WERI-Rb-1 (cell line): ENCODE measurements around the gene TIRAP.

ENCODE experiments used
- DNase-seq: peaks from one replicate; pipeline ENCODE4 v3.0.0-alpha.2; 2020
- H3K27ac ChIP-seq: fragments of 250-450 bp; sonication (Bioruptor Pico); 2 replicates; pipeline ENCODE4 v1.5.1; 2020; ENCODE audit warnings: mild to moderate bottlenecking, moderate library complexity
- H3K27me3 ChIP-seq: fragments of 250-450 bp; sonication (Bioruptor Pico); 2 replicates; pipeline ENCODE4 v1.5.1; 2021; ENCODE audit warnings: mild to moderate bottlenecking, low read depth, moderate library complexity; ENCODE audit not compliant: insufficient read depth, severe bottlenecking
- H3K36me3 ChIP-seq: fragments of 250-450 bp; sonication (Bioruptor Pico); 2 replicates; pipeline ENCODE4 v1.5.1; 2020; ENCODE audit warnings: mild to moderate bottlenecking, moderate library complexity
- H3K4me3 ChIP-seq: 2 replicates; pipeline ENCODE4 v1.5.1; 2011; ENCODE audit warnings: low read depth, mild to moderate bottlenecking, control low read depth, low read length
- H3K9me3 ChIP-seq: fragments of 250-450 bp; sonication (Bioruptor Pico); 2 replicates; pipeline ENCODE4 v1.5.1; 2021; ENCODE audit warnings: mild to moderate bottlenecking, moderate library complexity; ENCODE audit not compliant: severe bottlenecking
- CTCF ChIP-seq: IDR thresholded peaks from 2 replicates; pipeline ENCODE4 v1.5.1; 2011; ENCODE audit warnings: low read depth, mild to moderate bottlenecking, control low read depth, inconsistent platforms, low read length

TIRAP gene

DNA sequence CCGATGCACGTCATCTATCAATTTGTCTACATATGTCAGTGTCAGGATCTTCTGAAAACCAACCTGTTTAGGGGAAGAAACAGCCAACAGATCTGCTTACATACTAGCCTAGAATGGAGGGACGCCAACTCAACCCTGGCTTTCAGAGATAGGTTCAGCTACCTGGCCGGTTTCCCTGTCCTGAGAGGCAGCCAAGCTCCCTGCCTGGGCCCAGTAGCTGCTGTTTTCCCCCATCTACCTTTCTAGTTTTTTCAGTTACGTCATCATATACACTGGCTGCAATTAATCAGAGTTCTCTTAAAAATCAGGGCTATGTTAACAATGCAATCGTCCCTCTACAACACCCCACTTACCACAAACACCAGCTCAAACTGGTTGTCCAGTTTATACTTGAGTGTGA, 15.2 kb upstream of the TIRAP start:
- no peak for TF ChIP-seq CTCF
- Histone ChIP-seq H3K27ac (peak overlapping the region; percentile 86), H3K27me3 (no peaks in the 10 kb centered on the region), H3K4me3 (peak overlapping the region; percentile 63), H3K36me3 (peaks cover 60% of the 10 kb centered on the region), H3K9me3 (no peaks in the 10 kb centered on the region)
- no peak for DNase-seq

DNA sequence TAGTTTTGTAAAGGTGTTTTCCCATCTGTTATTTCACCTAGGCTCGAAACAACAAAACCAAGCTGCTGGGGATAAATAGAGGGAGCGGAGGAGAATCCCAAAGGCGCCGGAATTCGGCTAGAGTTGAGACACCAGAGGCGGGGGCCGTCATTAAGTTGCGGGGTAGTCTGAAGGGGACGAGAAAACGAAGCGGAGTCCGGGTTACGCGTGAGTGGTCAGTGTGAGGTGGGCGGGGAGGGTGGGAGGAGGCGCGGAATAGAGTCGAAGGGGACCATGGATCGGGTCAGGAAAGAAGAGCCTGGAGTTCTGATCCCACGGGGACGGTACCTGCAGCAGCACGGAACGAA, 14.6 kb upstream of the TIRAP start:
- Histone ChIP-seq H3K9me3 (no peaks in the 10 kb centered on the region), H3K36me3 (peaks cover 60% of the 10 kb centered on the region), H3K27me3 (no peaks in the 10 kb centered on the region), H3K27ac (peak overlapping the region; percentile 86), H3K4me3 (peak overlapping the region; percentile 63)
- no peak for DNase-seq
- TF ChIP-seq CTCF, result no peak

GRCh38 chr11:126268708-126269579, 13.9 kb upstream of the TIRAP start, which contains the start of the genes FOXRED1 and SRPRA:
Gene FOXRED1 (plus strand): TSS chr11:126269154. CDS start chr11:126269207, 53 bp downstream.
Gene SRPRA (minus strand): TSS chr11:126268895. CDS start chr11:126268804, 91 bp downstream.
- peak; percentile 100 for DNase-seq
- no peaks in the 10 kb centered on the region for H3K27me3 ChIP-seq
- H3K36me3 ChIP-seq, result peaks cover 60% of the 10 kb centered on the region
- no peaks in the 10 kb centered on the region for H3K9me3 ChIP-seq
- peak within 1 kb of the TSS; percentile 63 for H3K4me3 ChIP-seq
- H3K27ac ChIP-seq, result peak within 1 kb of the TSS; percentile 86
- no peak for TF ChIP-seq CTCF

GRCh38 chr11:126277322-126277721, 5.6 kb upstream of the TIRAP start:
- Histone ChIP-seq H3K27me3 (no peaks in the 10 kb centered on the region), H3K27ac (no peak overlapping the region), H3K9me3 (no peaks in the 10 kb centered on the region), H3K36me3 (peaks cover 48% of the 10 kb centered on the region), H3K4me3 (no peak overlapping the region)
- TF ChIP-seq CTCF, result no peak
- no peak for DNase-seq

DNA sequence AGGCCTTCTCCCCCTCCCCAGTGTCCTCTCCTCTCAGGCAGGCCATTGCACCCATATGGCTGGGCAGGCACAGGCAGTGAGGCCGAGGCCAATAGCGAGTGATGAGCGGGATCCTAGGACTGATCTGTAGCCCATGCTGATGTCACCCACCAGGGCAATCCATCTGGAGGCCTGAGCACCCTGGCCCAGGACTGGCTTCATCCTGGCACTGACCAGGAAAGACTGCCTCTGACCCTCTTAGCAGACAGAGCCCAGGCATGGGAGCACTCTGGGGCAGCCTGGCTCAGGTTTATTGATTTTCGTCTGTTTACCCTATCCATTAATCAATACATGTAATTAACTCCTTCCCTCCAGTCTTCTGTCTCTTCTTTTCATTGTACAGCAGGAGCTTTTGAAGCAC, 5.1 kb upstream of the TIRAP start:
- Histone ChIP-seq H3K27me3 (no peaks in the 10 kb centered on the region), H3K36me3 (peaks cover 44% of the 10 kb centered on the region), H3K9me3 (no peaks in the 10 kb centered on the region), H3K4me3 (no peak overlapping the region), H3K27ac (no peak overlapping the region)
- TF ChIP-seq CTCF, result no peak
- no peak for DNase-seq
